ENCODE data around the gene DHX16.

Gene DHX16

DNA sequence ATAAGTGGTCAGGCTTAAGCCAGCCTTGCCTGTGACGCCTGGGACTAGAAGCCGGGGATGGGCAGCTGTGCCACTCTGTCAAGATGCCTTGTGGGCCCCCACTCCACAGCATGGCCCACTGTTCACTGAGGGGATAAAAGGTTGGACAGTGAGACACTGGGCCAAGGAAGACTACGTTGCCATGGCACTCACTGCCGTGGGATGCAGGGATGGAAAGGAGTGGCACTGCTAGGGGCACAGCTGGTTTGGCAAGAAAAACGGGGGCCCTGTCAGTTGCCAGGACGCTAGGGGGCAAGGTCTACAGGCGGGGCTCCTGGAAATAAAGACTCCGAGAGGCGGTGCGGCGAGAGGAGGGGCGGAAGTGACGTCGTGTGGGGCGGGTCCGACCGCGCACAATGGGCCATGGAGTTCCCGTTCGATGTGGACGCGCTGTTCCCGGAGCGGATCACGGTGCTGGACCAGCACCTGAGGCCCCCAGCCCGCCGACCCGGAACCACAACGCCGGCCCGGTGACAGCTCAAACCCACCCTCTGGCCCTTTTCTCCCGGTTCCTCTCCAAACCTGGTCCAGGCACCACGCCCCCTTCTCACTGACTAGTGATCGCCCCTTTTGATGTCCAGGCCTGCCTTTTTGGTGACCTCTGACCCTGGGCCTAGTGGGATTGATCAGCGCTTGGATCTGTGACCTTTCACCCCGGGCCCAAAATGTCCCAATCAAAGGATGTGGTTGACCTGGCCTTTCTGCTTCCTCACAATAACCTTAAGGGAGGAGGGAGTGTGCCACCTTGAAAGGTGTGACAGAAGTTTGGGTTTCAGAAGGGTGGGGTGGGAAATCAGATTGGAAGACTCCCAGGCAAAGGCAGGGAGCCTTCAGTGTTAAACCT lies 46.1 kb downstream of the DHX16 start, which contains the start of gene ATAT1:
TSS of gene ATAT1 (plus strand) at position 391 of the 883 bp plus-strand sequence.
- FAIRE-seq: no peak

DNA sequence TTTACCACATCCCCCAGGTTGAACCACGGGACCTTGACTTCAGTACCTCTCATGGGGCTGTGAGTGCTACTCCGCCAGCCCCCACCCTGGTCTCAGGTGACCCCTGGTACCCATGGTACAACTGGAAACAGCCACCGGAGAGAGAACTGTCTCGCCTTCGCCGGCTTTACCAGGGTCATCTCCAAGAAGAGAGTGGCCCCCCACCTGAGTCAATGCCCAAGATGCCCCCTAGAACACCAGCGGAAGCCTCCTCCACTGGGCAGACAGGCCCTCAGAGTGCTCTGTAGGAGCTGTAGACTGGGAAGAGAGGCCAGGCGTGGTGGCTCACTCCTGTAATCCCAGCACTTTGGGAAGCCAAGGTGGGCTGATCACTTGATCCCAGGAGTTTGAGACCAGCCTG lies 47.3 kb downstream of the DHX16 start:
- no peak for FAIRE-seq

DNA sequence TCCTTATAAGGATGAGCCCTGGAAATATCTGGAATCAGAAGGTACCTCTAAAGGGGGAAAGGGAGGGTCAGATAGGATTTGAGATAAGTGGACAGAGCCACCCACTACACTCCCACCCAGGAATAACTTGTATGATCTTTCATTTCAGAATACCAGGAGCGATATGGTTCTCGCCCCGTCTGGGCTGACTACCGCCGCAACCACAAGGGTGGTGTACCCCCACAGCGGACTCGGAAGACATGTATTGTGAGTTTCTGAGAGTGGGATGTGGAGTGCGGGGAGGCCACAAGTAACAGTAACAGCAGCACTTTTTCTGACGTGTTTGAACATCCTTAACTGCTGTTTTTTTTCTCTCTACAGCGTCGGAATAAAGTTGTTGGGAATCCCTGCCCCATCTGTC lies 53.2 kb downstream of the DHX16 start:
- no peak for FAIRE-seq

DNA sequence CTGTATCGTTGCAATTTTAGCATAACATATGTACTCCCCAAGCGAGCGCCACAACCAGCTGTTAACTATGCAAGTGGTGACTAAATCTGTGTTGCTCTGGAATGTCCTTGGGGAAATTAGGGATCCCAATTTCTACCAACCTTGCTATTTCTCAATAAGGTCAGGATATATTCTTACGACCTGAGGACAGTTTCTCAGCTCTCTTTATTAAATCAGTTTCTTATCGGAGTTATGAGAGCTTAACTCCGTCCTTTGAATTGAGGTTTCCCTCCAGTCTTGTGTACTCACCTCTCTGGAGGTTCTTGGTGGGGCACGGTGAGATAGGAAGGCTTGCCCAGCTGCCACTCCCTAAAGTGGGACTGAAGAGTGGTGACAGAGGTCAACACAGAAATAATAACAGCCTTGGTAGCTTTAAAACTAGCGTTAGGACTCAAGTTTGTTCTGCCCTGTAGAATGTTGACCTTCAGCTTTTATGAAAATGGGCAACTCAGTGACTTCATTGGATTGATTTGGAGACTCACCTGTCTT lies 54.5 kb downstream of the DHX16 start:
- FAIRE-seq: no peak

DNA sequence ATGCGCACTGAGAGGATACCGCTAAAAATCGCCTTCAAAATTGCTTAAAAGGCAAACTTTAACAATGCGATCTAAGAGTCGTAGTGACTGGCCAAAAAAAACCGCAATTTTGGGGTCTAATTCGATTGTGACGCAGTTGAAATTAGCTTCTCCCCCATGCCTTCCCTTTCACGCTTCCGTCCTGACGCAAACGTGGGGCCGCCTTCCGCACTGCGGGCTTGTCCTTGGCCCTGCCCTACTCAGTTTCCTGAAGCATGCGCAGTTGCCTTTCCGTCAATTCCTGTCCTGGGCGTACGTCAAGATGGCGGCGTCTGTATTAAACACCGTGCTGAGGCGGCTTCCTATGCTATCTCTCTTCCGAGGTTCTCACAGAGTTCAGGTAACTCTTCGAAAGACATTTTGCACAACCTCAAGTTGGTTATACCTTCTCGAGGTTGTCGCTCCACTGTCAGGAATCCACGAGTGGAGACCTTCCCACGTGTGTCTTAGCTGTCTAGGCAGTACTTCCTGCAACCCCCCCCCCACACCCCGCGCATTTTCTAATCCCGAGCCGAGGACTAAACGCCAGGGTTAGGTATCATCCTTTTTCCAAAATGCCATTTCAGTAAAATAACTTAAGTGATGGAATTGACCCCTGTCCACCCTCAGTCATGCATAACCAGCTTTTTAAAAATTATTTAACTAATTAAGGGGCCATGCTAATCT lies 55.1 kb downstream of the DHX16 start, which contains the start of gene MRPS18B:
TSS of gene MRPS18B (plus strand) at position 276 of the 705 bp plus-strand sequence. CDS start at position 302, 26 bp downstream.
- no peak for FAIRE-seq

DNA sequence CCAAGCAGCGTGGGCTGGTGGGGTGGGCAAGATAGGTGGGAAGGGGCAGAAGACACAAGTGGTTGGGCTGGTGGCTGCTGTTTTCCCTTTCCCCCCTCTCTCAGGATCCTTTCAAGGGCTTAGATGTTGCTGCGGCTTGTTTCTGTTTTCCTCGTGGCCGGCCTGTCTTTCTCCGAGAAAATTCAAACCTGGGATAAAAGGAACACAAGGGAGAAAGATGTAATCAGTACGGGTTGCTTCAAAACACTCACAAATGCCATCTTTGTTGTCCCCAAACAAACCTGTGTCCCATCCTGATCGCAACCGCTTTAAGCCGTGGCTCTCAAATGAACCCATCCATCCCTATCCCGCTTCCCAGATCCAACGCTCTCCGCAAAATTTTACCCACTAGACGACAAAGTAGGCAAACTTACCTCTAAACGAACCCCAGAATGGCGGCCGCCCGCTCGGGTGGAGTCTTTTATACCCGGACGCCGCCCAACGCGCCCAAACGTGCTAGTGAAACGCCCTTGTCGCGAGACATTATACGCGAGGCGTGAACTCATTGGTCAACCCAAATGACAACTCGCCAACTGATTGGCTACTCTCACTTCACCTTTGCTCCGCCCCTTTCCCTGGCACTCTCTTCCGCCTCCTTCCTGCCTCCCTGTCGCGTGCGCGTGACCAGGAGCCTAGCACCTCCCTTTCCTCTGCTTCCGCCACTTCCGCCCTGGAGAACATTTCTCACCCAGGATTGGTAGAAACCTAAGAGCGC lies 55.8 kb downstream of the DHX16 start, which contains the start of gene PPP1R10:
TSS of gene PPP1R10 (minus strand) at position 433 of the 754 bp plus-strand sequence. CDS start 7,299 bp downstream, outside the sequence.
- peak; percentile 88 for FAIRE-seq

DNA sequence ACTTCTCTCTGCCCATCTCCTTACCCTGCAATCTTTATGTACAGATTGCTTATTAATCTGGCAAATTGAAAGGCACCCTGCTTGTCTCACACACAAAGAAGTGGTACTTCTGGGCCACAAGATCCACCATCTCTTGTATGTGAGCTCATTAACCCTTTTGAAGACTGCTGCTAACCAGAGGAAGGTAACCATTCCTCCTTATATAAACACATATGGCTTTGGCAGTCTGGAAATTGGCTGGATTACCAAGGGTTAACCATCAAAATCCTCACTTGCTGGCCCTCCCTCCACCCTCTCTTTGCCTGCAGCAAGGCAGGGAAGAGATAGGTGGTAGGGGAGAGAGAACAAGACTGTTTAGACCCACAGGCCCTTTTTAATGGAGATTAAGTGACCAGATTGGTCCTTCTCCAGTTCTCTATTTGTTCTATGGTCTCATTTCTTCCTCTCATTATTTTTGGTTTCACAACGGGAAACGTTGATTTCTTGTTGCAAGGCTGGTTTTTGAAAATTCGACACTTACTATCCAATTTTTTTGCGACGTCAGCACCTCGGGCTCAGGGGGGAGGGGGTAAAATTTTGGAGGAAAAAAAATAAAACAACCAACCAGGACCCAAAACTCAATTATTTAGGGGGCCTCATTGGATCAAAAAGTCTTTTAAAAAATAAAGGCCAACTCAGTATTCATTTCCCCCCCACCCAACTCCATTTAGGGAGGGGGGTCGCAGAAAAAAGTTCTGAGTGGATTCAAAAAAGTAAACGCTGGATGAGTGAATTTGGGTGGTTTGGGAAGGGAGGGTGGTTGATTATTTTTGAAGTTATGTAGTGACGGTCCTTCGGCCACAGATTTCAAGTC lies 56.6 kb downstream of the DHX16 start:
- no peak for FAIRE-seq

DNA sequence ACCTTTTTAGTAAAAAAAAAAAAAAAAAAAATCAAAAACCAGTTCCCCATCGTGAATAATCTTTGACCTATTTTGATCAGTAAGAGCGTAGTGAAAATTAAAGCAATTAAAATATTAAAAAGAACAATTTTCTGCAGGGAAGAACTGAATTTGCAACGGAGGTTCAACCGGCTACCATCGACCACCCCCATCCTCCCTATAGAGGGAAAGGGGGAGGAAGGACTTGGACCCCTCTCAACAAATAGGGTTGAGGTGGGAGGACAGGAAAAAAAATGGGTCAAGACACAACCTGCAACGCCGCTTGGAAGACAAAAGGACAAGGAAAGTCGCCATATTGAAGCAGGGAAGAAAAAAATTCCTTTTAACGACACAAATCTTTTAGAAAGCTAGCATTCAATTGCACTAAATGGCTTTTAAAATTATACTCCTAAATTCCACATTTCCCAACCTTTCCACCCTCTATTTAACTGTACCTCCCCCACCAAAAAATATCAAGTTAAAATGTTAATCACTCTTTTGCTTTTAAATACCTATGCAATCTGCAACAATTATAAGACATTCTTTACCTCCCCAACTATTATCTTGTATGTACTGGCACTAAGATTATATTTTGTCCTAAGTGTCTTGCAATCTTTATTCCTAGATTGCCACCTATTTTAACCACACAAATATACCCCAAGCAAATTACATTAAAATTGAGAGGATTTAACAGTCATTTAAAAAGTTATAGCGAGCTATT lies 57.4 kb downstream of the DHX16 start:
- no peak for FAIRE-seq

DNA sequence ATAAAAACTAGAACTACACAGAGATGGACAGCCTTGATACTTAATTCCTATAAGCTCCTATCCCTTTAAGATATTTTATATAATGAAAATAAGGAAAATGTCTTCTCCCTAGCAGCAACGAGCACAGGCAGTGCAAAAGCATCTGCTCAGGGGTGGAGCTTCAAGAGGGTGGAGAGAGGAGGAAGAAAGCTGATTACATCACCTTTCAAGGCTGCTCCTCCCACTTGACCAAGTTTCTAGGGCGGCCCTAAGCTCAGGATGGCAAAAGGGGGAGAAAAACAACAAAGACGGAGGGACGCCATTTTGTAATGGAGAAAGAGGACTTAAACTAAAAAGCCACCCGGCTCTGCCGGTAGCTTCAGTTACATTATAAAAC lies 58.0 kb downstream of the DHX16 start:
- peak; percentile 14 for FAIRE-seq

DNA sequence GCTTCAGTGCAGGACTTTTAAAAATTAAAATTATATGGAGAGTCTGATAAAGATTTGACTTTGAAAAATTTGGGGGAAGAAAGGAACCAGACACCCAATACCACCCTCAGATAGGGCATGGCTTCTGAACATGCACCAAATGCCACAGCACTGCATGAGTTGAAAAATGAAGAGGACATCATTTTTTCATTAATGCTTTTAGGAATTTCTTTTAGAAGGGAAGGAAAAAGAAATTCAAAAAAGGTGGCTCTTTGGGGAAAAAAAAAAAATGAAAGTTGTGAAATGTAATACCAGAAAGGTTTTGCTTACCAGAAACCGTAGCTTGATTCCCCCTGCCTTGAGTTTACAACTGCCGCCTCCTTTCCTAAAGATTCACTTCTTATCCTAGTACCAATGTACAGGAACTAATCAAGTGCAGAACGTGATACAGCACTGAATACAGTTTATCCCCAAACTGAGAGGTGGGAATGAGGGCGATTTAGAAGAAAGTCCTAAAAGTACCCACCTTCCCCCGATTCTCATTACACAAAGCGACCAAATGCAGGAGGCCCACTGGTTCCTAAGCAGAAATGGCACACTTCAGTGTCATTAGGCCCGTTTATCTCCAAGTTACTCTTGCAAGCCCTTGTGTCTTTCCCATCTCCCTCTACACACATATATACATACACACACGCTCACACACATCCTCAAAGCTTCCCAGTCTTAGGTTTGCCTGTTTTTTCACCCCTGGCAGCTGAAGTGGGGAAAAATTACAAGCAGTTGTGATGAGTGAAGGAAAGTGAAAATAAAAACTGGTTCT lies 58.6 kb downstream of the DHX16 start:
- FAIRE-seq: no peak

DNA sequence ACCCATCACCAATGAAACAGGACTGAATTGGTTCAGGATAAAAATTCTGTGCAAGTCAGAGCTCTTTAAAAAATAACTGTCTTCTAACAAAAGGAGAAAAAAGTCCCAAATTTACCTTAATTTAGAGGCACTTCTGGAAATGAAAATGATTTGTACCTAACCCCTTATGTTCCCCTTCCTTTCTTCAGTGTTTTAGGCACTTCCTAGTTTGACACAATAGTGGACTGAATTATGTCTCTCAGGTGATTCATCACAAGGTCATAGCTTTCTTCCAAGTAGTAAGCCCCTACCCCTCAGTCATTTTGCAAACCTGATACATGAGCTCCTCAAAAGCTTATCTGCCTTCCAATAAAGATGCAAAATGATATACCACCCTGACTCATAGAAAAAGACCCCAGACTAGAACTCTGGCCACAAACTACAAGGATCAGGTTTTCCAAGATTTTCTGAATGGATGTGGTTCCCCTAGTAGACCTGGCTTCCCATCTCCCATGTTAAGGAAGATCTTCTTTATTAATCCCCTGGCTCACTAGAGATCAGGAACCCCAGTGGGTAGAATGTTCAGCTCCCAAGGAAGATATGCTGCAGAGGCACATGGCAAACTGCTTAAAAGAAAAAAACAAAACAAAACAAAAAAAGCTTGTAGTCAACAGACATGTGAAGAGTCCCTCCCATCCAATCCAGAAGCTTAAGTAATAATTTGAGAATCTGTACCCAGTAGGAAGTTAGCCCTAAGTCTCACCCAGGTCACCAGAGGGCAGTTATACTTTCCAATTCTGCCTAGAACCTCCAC lies 59.4 kb downstream of the DHX16 start:
- FAIRE-seq: no peak

DNA sequence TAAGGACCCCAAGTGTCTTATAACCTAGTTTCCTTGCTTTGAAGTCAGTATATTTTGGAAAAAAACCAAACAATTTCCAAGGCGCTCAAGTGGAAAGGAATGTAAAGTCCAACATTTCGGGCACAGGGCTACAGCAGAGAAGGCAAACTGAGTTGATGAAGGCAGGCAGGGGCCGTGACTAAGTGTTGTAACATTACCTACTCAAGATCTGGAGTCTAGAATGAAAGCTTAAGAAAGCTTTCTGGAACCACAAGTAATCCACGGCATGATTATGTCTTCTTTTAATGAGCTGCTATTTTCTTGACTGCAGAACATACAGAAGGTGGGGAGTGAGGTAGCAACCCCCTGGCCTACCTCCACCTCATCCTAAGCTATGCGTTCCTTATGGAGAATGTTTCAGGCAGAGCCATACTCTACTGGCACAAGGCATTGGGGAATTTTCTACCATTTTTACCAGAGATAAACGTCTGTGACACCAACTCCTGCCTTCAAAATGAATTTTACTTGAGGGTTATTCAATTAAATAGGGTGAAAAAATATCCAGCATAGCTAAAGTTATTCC lies 60.0 kb downstream of the DHX16 start:
- no peak for FAIRE-seq

DNA sequence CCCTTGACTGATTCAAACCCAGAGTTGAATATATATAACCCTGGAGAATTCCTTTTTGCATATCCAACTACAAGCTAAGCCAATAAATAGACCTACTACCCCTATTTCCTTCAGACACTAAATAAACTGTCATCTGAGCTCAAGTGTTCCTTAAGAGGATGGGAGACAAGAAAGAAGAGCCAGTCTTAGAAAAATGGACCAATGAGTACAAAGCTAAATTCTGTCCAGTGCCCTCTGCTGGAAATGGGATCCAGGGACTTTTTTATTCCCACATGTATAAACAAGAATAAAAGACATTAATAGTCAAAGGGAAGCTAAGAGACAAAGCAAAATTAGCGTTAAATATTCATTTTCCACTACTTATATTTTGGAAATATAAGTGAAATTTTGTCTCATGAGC lies 60.6 kb downstream of the DHX16 start:
- FAIRE-seq: no peak

DNA sequence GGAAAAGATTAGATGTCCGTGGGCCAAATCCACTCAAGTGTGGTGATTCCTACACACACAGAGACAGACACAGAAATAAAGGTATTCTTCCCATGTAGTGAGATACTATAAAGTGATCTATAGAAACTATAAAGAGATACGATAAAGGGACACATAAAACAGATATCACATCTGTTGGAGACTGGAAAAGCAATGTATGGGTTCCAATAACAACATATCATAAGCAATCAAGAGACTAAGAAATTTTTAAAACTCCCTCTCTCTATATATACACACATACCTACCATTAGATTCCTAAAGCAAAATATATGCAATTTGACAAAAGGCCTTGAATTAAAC lies 61.0 kb downstream of the DHX16 start:
- FAIRE-seq: no peak

DNA sequence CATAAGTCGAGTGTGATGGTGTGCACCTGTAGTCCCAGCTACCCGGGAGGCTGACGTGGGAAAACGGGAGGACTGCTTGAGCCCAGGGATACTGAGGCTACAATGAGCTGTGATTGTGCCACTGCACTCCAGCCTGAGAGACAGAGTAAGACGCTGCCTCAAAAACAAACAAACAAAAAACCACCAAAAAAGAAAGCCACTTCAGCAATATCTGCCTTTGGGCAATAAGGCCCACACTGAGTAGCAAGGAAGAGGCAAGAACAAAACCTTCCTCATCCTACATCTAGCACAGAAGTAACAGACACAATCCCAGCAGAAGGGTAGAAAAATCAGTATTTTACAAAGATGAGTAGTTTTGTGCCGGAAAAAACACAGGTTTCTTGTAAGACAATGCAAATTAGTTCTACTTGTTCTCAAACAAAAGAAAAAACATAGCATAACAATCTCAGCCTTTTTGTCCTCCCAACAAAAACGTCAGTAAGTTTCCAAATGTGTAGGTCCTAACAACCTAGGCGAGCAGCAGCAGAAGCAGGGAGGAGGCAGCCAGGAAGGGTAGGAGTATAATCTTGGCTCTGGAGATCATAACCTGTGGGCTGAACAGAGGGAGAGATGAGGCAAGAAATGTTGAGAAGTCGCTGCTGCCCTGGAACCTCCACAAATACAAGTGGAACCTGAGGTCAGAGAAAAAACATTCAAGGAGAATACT lies 61.5 kb downstream of the DHX16 start:
- no peak for FAIRE-seq

DNA sequence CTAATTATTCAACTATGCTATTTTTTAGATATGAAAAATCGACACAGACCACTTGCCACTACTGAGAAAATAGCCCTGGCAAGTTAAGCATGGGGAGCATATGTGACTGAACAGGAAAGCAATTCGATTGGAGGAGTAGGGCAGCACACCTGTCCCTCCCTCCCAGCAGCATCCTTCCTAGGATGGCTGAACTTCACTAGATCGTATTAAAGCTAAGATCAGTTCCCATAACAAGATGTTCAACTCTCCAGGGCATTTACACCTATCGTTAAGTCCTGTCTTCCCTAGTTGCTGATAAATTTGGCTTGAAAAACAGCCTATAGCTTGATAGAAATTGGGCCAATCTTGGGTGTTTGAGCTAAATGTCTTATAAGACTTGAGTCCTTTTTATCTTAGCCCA lies 62.7 kb downstream of the DHX16 start:
- no peak for FAIRE-seq

DNA sequence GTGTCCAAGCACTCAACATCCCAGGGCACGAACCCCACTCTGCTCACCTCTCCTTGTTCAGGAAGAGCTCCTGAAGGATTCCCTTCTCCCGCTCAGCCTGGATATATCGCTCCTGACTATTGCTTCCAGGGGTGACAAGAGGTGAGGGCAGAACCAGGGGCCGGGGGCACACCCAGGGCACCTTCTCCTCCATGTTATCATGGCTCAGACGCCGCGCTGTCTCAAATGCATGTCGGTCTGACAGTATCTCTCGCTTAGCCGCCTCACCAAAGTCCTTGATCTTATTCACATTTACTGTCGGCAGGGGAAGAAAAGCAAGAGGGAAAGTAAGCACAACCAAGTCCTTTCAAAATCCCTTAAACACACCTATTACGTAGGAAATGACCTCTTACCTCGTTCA lies 68.8 kb downstream of the DHX16 start:
- FAIRE-seq: no peak
